NCI-H2107 treated with DMSO at 0.1 percent for 48 hours (cell line): Measurements from ENCODE around the gene IL1RAPL1.
A peak's percentile ranks its signal among the peaks of the same experiment; 100 is the strongest.
"Not testable (repeated sequence)": the region's sequence is repeated elsewhere in the genome, so short reads cannot be mapped to it uniquely, and the experiment has no call there.

ENCODE experiments used
- DNase-seq: peaks from one replicate; lab custom pipeline; 2025; ENCODE audit not compliant: unreplicated experiment; lab: John Stamatoyannopoulos, UW

The IL1RAPL1 gene

DNA sequence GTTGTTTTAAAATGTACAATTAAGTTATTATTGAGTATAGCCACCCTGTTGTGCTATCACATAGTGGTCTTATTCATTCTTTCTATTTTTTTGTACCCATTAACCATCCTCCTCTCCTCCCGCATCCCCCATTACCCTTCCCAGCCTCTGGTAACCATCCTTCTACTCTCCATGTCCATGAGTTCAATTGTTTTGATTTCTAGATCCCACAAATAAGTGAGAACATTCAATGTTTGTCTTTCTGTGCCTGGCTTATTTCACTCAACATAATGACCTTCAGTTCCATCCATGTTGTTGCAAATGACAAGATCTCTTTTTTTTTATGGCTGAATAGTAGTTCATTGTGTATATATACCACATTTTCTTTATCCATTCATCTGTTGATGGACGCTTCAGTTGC is 179.3 kb downstream of the IL1RAPL1 start:
- DNase-seq: not testable (repeated sequence)

DNA sequence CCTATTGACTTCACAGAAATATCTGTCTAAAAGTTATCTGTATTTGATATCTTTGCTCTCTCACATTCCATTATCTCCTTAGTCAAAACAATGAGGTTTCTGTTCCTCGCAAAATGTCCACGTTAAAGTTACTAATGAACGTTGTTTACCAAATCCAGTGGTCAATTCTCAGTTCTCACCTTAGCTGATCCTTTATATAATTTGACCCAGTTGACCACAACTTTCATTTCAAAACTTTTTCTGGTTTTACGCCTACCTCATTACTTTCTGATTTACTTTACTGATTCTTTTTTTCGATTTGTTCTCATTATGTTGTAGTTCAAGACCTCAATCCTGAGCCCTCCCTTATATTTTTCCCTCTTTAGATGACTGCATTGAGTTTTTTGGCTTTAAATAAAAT is 186.6 kb downstream of the IL1RAPL1 start:
- no peak for DNase-seq

DNA sequence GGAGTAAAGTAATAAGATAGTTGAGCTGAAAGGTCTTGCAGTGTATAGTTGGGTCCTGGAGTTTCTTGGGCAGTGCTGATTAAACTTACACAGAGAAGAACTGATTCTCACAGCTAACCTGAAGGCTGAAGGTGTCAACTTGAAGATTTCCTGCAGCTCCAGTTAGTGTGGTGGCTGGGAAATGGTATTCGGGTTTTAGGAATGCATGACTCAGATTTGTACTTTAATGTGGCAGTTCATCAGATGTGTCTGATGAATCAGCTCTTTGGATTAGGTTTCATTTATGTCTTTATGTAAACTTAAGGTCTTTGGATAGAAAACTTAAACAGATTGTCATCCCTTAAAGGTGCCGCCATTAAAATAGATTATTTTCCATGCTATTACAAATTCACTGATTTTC is 200.0 kb downstream of the IL1RAPL1 start:
- DNase-seq: no peak

DNA sequence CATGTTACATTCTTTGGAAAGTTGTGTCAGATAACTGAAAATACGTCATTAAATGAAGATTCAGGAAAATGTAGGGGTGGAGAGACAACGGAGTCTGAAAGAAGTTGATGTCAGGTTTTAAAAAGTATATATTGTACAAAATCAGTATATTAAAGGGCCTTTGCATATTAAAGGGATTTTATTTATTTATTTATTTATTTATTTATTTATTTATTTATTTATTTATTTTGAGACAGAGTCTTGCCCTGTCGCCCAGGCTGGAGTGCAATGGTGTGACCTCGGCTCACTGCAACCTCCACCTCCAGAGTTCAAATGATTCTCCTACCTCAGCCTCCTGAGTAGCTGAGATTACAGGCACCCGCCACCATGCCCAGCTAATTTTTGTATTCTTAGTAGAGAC is 213.4 kb downstream of the IL1RAPL1 start:
- DNase-seq: not testable (repeated sequence)

DNA sequence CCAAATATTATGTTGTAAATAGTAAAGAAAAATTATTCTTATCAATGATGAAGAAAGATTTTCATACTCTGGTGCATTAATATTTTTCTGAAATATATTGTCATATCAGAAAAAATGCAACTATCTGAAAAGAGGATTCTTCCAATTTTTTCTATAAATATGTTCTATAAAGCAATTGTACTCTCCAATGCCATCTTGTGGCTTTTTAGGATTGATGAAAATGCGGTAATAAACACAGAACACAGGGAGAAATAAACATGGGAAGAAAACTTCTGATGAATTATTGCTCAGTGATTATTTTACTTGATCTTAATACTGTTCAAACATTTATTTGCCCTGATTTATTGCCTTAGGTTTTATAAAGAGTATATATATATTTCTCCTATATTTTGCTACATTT is 215.4 kb downstream of the IL1RAPL1 start:
- no peak for DNase-seq

DNA sequence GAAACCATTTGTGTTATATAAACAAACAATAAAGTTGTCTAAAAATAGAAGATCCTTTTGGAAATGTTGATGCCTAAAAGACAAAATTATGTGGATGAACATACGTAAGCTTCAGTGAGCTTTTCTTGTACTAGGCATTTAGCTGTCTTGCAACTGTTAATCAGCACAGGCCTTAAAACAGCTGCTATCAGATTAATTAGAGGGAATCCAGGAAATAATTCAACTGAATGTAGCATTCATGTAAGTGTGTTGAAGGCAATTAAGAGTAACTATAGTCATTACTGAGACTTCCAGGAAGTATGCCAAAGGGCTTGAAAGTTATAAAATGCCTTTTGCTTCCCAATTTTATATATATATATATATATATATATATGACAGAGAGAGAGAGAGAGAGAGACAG is 248.7 kb downstream of the IL1RAPL1 start:
- DNase-seq: no peak

DNA sequence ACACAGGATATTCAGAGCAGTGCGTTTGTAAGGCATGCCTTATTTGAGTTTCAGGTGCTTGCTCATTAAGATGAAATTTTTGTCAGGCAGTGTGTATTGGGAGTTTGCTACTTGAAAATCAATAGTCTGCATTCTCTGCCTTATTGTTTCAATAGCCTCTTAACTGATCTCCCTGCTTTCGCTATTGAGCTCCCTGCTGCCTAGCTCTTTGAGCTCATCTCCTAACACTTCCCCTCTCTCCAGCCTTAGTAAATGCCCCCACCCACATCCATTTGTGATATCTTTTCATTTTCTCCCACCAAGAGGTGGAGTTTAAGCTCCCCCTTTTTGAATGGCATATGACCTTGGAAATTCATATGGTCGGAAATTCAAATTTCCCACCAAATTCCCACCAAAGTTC is 256.6 kb downstream of the IL1RAPL1 start:
- no peak for DNase-seq

DNA sequence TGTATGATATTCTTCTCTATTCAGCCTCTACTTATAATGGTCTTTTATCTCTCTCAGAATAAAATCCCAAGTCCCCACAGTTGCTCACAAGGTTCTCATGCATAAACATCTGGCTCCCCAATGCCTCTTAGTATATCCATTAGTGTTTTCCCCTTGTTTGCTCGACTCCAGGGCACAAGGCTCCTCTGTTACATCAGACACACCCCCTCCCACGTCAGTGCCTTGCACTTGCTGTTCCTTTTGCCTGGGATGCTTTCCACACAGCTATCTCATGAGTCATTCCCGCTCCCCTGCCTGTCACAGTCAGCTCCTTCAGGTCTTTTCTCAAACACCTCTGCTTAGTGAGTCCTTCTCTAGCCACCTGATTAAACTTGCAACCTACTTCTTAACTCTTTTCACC is 260.2 kb downstream of the IL1RAPL1 start:
- no peak for DNase-seq

DNA sequence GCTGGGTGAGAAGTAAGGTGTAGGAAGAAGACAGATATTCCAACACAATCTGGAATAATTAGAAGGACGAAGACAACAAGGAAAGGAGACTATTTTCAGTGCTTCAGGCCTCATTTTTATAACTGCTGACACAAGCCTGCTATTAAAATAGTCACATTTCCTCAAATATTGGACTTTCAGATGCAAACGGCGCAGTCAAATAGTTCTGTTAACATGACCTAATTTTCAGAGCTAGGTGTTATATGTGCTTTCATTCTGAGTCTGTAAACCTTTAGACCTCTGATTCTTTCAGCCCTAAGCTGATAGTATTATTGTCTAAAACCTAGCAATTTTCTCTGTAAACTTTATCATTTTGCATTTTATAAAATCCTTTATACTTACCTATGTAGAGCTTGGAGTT is 261.5 kb downstream of the IL1RAPL1 start:
- no peak for DNase-seq

DNA sequence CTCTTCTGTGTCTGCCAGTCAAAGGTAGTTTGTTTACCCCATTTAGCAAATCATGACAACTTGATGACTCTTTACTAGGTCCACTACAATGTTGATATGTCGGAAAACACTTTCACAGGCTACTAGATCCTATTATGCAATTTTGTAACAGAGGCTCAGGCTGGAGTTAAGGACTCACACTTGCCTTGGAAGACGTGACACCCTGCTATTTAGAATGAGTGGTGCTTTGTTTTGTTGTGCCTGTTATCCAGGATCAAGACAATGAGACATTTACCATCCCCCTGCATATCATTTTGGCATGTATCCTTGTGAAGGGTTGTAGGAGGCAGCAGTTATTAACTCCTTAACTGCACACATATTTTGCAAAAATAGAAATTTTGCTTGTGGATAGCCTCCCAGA is 263.7 kb downstream of the IL1RAPL1 start:
- DNase-seq: no peak

DNA sequence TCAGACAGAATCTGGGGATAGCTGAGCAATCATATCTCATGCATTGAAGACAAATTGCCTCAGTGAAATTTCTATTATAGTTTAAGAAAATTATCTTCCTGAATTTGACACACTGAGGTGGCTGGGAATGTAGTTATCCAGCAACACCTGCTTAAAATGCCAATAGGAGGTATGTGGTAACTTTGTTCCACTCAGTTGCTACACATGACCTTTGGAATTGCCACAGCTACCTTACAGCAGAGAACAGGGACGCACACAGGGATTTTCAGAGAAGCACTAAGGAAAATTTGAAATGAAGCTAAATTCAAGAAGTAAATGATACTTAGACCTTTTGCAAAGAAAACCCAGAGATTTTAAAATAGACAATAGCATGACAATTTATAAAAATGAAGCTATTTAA is 264.6 kb downstream of the IL1RAPL1 start:
- no peak for DNase-seq

DNA sequence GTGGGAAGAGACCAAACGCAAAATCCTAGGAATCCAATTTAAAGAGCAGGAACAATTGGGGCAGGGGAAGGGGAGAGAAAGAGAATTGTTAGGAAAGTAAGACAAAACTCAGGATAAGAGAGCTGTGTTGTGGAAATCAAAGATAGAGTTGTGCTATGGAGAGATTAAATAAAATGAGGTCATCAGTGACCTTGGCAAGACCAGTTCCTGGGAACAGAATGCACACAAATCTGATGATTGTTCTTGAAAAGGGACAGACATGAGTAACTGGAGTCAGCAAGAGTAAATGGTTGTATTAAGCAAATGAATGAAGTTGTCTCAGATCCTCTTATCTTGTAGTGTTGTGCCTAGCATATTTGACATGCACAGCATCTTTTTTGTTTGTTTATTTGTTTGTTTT is 267.4 kb downstream of the IL1RAPL1 start:
- DNase-seq: no peak

DNA sequence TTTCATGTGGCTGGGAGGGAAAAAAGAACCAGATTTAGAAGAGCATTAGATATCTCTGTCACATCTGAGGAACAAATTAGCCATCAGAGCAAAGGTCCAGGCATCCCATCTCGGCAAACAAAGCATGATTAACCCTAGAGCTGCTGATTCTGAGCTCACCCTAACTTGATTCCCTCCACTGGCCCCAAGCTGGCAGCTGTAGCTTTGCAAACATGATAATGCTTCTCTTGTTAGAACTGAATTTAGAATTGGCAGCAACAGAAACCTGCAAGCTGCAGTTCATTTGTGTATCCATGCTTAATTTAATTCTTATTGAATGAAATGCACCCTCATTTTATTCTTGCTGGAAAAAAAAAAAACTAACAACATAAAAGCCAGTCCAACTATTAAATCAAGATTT is 289.2 kb downstream of the IL1RAPL1 start:
- DNase-seq: no peak

DNA sequence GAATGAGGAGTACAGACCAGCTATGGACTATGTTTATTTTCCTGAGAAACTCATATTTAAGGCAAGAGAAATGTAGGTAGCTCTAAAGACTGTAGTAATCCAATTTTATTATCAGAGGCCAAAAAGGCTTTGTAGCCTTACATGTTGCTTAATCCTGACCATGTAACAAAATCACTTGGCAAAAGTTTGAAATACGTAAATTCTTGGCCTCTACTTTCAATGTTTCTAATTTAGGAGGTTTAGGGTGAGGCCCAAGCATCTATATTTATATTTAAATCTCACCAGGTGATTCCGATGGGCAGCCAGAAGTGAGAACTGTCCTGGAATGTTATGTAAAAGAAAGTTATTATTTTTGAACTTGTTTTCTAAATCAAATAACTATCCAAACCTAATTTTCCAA is 289.7 kb downstream of the IL1RAPL1 start:
- no peak for DNase-seq

DNA sequence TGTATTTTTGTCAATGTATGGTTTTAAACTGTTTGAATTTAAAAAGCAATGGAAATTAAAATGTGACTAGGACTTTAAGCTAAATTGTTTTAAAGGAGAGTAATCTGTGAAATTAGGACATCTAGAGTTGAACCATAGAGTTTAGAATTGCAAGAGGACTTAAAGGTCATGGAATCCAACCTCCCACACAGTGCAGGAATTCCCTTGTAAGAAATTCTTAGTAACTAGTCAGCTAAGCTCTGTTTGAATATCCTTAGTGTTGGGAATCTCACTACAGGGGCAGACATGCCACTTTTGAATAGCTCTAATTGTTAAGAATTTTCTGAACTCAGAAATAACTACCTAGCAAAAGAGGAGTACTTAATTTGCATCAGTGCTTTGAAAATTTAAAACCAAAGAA is 292.9 kb downstream of the IL1RAPL1 start:
- no peak for DNase-seq

DNA sequence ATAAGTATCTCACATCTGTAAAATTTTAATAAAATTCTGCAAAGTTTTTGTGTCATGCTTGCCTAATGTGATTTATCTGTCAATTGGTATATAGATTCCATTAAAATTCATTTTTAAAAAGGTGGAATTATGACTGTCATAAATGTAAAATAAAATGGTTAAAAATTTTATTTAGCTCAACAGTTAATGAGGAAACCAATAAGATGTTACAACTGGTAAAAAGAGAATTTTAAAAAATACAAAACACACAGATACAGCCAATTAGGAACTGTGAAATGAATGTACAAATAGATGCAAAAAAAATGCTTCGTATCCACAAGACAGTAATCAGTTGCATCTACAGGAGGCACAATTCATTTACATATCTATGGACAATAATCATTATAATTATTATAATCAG is 297.6 kb downstream of the IL1RAPL1 start:
- DNase-seq: no peak

DNA sequence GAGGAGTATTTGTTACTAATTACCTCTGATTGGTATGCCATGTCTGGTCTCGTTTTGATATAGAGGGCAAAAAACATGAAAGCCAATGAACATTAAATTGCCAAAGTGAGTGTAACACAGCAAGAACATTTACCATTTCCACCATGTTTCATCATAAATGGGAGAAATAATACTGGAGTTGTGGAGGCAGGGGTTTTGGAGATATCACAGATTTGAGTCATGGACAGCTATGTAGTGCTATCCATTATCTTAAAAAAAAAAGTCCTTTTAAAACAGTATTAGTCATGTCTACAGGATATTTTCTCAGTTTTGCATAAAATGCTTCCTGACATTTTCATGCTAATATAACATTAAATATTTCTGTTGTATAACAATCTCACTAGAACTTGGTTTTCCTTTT is 301.2 kb downstream of the IL1RAPL1 start:
- DNase-seq: no peak

DNA sequence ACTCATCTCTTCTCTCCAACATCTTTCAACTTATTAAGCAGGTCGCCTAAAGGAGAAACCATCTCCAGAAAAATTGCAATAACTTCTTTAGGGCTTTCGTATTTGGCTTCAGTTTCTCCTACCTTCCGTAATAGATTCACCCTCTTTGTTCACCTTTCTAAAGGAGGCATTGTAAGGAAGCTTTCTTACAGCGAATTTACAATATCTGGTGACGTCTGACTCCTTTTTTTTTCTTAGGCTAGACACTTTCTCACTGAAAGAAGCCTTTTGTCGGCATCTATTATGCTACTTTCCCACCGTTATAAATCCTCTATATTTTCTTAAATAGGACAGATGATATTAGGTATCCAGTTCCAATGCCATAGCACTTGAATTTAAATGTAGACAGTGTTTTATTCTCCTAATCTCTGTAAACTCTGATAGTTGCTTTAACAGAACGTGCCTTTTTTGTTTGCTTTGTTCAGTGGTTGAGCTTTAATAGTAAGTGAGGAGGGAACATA is 302.4 kb downstream of the IL1RAPL1 start:
- no peak for DNase-seq

DNA sequence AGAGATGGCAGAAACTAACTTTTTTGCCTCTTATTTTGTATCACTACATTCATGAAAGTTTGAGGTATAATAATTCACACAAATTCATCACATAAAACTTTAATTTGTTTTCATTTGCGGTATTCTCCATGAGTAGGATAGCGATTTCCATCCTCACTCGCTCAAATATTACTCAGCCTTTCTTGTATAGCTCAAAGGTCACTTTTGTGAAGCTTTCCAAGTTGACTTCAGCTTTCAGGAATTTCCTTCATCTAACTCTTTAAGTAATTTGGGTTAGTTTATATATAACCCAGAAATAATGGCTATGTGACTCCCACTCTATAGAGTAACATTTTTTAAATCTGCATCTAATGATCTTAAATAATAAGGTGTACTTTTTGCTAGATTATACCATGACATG is 314.4 kb downstream of the IL1RAPL1 start:
- DNase-seq: no peak

DNA sequence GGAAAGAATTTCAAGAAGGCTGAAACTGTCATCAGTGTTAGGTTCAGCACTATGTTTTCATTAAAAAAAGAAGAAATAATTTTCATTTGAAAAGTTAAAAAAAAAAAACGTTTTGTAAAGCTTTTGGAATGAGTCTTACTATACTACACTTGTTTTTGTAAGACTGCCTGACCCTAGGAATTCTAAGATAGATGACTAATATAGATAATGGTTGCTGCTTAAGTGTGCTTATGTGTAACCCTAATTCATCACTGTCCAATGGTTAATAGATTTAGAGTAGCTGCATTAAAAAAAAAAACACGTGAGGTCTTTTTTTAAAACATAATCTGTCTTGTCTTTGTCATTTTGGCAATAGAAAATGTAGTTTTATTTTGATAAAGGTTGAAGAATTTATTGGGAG is 323.2 kb downstream of the IL1RAPL1 start:
- no peak for DNase-seq

DNA sequence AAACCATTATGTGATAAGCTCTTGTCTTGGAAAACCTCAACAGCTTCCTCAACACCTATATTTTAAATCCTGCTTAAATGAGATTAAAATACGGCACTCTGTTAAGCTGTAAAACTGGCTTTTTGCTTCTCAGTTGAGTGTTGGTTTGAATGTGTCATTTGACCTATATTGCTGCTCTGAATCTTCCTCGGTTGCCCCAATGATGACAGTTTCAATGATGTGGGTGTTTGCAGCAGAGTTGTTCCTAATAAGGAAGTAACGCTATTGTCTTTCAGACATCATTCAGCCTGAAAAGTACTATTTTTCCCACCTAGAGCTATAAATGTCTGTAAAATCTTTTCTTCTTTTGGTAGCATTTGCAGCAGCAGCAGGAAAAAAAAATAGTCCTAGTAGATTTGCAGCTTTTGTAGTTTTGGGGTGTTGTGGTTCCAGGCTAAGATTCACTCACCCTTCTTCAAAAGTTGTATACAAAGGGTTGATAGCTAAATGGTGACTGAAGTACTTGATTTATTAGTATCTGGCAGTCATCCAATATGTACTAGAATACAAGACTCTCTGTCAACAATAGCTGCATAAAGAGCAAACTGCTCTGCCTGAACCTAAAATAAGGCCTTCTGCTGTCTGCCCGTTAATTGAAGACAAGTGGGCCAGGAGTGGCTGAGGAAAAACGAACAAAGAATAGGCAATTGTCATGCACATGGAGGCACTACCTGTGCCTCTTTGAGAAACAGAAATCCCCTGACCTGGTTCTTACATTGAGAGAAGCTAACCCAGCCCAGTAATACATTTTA is 333.1 kb downstream of the IL1RAPL1 start:
- DNase-seq: peak; percentile 88

DNA sequence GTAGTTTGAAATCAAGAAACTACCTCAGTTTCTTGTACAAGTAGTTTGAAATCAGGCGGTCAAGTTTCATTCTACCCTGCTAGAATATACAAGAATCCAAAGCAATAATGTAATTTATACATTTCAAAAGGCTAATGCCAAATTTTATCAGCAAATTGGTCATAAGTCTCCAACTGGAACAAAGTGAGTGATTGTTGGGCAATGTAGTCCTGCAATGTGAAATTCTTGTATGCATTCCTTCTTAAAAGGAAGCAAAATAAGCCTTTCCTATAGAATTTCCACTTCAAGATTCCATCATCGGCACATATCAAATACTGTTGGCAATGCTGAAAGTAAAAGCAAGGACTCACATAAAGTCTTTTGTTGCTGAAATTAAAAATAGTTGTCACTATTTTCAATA is 334.9 kb downstream of the IL1RAPL1 start:
- no peak for DNase-seq

DNA sequence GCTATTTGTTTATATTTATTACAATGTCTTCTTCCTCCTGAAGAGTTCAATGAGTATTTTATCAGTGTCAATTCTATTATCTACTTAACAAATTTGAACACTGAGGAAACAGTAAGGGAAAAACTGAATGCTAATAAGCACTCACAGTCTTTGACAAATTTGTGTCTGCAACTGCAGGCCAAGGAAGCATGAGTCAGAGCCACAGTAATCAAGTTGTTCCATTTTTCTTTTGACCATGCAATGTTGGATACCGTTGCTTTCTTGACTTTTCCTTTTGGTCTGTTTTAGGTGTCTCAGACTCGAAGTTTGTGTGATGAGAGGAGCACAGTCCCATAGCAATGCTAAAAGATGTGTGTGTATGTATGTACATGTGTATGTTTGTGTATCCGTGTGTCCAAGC is 359.6 kb downstream of the IL1RAPL1 start:
- no peak for DNase-seq
